ENCODE measurements around the gene GARIN5A. TPM values are rescaled to one million over a fixed set of nuclear protein-coding genes. Genes with fewer than 3 reads are reported as not detected.

Gene GARIN5A
- total and polyA plus RNA-seq, 2 experiments from 2014 or later = 5.0 to 10.4 TPM

DNA sequence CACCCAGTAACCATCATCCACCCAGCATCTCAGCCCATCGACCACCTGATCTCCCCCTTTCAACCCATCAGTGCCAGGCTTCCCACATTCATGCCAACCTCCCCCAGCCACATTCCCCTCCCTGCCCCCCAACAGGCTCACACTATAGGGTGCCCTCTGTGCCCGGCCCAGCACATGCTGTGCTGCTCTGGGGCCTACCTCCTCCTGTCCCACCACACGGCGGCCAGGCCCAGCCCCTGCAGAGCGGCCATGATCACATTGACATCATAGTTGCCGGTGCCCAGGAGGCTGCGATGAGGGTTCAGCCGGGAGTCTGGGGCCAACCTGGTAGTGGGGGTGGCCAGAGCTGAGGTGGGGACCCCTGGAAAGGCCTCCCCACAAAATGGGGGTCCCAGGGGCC lies 30.7 kb upstream of the GARIN5A start:
- TF ChIP-seq EZH2 (IDR thresholded peaks at IDR 0.05; ENCODE audit: borderline replicate concordance) (no peak), EZH2phosphoT487 (IDR thresholded peaks at IDR 0.05; ENCODE audit: low read depth, severe bottlenecking, unreplicated experiment) (no peak)
- TF ChIP-seq, protein P1, sequence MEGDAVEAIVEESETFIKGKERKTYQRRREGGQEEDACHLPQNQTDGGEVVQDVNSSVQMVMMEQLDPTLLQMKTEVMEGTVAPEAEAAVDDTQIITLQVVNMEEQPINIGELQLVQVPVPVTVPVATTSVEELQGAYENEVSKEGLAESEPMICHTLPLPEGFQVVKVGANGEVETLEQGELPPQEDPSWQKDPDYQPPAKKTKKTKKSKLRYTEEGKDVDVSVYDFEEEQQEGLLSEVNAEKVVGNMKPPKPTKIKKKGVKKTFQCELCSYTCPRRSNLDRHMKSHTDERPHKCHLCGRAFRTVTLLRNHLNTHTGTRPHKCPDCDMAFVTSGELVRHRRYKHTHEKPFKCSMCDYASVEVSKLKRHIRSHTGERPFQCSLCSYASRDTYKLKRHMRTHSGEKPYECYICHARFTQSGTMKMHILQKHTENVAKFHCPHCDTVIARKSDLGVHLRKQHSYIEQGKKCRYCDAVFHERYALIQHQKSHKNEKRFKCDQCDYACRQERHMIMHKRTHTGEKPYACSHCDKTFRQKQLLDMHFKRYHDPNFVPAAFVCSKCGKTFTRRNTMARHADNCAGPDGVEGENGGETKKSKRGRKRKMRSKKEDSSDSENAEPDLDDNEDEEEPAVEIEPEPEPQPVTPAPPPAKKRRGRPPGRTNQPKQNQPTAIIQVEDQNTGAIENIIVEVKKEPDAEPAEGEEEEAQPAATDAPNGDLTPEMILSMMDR (IDR thresholded peaks at IDR 0.05; ENCODE audit: poor library complexity) = no peak
- no peak for DNase-seq (ENCODE audit: low spot score)
- no peak overlapping the region for H3K27ac ChIP-seq

DNA sequence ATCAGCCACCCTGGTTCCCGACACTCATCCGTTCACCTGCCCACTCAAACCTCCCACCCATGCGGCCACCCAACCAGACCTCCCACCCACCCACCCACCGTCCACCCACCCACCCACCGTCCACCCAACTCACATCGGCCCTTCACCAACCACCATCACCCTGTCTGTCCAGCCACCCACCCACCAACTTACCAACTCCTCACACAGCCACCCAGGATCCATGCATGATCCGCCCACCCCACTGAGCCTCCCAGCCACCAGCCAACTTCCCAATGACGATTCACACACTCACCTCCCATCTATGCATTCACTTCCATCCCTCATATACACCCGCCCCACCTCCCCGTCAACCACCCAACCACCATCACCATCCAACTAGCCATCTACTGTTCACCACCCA lies 30.1 kb upstream of the GARIN5A start:
- Histone ChIP-seq H3K4me3 (no peak overlapping the region), H3K27ac (no peak overlapping the region), H3K36me3 (replicated peaks; ENCODE audit: insufficient read depth, low read depth) (no peaks in the 10 kb centered on the region), H3K9me2 (replicated peaks; ENCODE audit: insufficient read depth) (no peaks in the 10 kb centered on the region), H4K20me1 (ENCODE audit: insufficient read depth, poor library complexity, severe bottlenecking) (no peaks in the 10 kb centered on the region), H3K79me2 (no peaks in the 10 kb centered on the region), H3K4me1 (ENCODE audit: insufficient read depth) (peaks cover 5% of the 10 kb centered on the region), H3K27me3 (no peaks in the 10 kb centered on the region), H2AFZ (no peak overlapping the region), H3K4me2 (no peak overlapping the region), H3K9me3 (ENCODE audit: low read depth) (no peaks in the 10 kb centered on the region)
- TF ChIP-seq EZH2phosphoT487 (IDR thresholded peaks at IDR 0.05; ENCODE audit: low read depth, severe bottlenecking, unreplicated experiment) = no peak
- TF ChIP-seq EZH2 (IDR thresholded peaks at IDR 0.05; ENCODE audit: borderline replicate concordance) = no peak
- TF ChIP-seq, protein P1 (IDR thresholded peaks at IDR 0.05; ENCODE audit: poor library complexity) = no peak
- no peak for DNase-seq (ENCODE audit: low spot score)
- 100% methylated on average over 1 of the region's 10 CpGs for WGBS (ENCODE audit: low lambda C conversion rate, missing lambda C conversion rate)

More for the DNA sequence above, 30.7 kb upstream of the GARIN5A start:
- H2AFZ ChIP-seq = no peak overlapping the region
- no peaks in the 10 kb centered on the region for H3K9me3 ChIP-seq (ENCODE audit: low read depth)
- H3K4me2 ChIP-seq = no peak overlapping the region
- 94% methylated on average over 8 of the region's 8 CpGs for WGBS (ENCODE audit: low lambda C conversion rate, missing lambda C conversion rate)
- H3K27me3 ChIP-seq = no peaks in the 10 kb centered on the region
- no peaks in the 10 kb centered on the region for H3K9me2 ChIP-seq (replicated peaks; ENCODE audit: insufficient read depth)
- H4K20me1 ChIP-seq (ENCODE audit: insufficient read depth, poor library complexity, severe bottlenecking) = no peaks in the 10 kb centered on the region
- no peak overlapping the region for H3K4me3 ChIP-seq
- H3K4me1 ChIP-seq (ENCODE audit: insufficient read depth) = peaks cover 5% of the 10 kb centered on the region
- H3K36me3 ChIP-seq (replicated peaks; ENCODE audit: insufficient read depth, low read depth) = no peaks in the 10 kb centered on the region
- no peaks in the 10 kb centered on the region for H3K79me2 ChIP-seq

DNA sequence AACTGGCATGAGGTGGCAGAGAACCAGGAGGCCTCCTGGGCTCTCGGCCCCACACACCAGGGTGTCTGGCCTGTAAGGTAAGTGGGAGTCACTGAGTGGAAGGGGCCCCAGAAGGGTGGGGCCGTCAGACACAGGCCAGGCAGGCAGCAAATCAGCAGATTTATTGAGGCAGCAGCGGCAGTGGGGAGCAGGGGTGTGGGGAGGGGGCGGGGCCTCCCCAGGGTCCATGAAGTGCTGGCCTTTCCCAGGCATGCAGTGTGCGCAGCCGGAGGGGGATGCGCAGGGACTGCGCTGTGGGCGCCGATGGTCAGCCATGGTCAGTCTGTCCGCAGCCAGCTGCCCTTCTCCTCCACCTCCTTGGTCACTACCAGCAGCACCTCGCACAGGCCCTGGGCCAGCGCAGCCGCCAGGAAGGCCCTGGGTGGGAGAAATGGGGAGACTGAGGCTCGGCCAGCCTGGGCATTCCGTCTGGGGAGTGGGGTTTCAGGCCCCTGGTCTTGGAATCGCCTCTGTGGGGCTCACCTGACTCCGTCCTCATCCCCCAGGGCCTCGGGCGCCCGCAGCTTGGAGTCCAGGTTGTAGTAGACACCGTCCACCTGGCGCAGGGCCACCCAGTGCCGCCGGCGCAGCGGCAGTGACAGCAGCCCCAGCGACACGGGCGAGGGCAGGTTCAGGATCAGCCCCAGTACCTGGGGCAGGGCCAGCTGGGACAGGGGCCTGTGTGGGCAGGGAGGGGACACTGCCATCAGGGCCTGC lies 29.4 kb upstream of the GARIN5A start:
- peaks cover 5% of the 10 kb centered on the region for H3K4me1 ChIP-seq (ENCODE audit: insufficient read depth)
- H4K20me1 ChIP-seq (ENCODE audit: insufficient read depth, poor library complexity, severe bottlenecking) = no peaks in the 10 kb centered on the region
- no peak overlapping the region for H3K27ac ChIP-seq
- H2AFZ ChIP-seq = no peak overlapping the region
- no peaks in the 10 kb centered on the region for H3K9me3 ChIP-seq (ENCODE audit: low read depth)
- TF ChIP-seq, protein P1 (IDR thresholded peaks at IDR 0.05; ENCODE audit: poor library complexity) = no peak
- TF ChIP-seq EZH2phosphoT487 (IDR thresholded peaks at IDR 0.05; ENCODE audit: low read depth, severe bottlenecking, unreplicated experiment) (no peak), EZH2 (IDR thresholded peaks at IDR 0.05; ENCODE audit: borderline replicate concordance) (no peak)
- no peaks in the 10 kb centered on the region for H3K36me3 ChIP-seq (replicated peaks; ENCODE audit: insufficient read depth, low read depth)
- no peak overlapping the region for H3K4me2 ChIP-seq
- no peaks in the 10 kb centered on the region for H3K27me3 ChIP-seq
- no peaks in the 10 kb centered on the region for H3K79me2 ChIP-seq
- DNase-seq (ENCODE audit: low spot score) = no peak
- H3K4me3 ChIP-seq = no peak overlapping the region
- H3K9me2 ChIP-seq (replicated peaks; ENCODE audit: insufficient read depth) = no peaks in the 10 kb centered on the region
- WGBS (ENCODE audit: low lambda C conversion rate, missing lambda C conversion rate) = 94% methylated on average over 21 of the region's 30 CpGs

Data from hepatocyte (in vitro differentiated cells).